Activated CD8-positive, alpha-beta memory T cell treated with anti-CD3 and anti-CD28 coated beads for 24 hours (primary cell): ENCODE data around the gene WDSUB1.

Experiments
- DNase-seq: peaks from one replicate; pipeline ENCODE4 v3.0.0-alpha.2; 2020

Gene WDSUB1

GRCh38 chr2:159265171-159265576, 21.3 kb downstream of the WDSUB1 start:
- DNase-seq, result no peak

- no peak for DNase-seq
These were observed 23.6 kb downstream of the WDSUB1 start for GRCh38 chr2:159262904-159263303.

GRCh38 chr2:159262226-159262625, 24.3 kb downstream of the WDSUB1 start:
- DNase-seq, result no peak

- no peak for DNase-seq
These were observed 30.3 kb downstream of the WDSUB1 start for GRCh38 chr2:159256159-159256558.

GRCh38 chr2:159252905-159253304, 33.6 kb downstream of the WDSUB1 start:
- DNase-seq, result no peak

GRCh38 chr2:159251296-159252173, 35.0 kb downstream of the WDSUB1 start:
- no peak for DNase-seq

GRCh38 chr2:159249990-159250715, 36.4 kb downstream of the WDSUB1 start:
- DNase-seq, result no peak

GRCh38 chr2:159246325-159246988, 40.0 kb downstream of the WDSUB1 start:
- no peak for DNase-seq

GRCh38 chr2:159243529-159243928, 43.0 kb downstream of the WDSUB1 start:
- DNase-seq, result no peak

- no peak for DNase-seq
These were observed 51.6 kb downstream of the WDSUB1 start for GRCh38 chr2:159234868-159235267.

- DNase-seq, result no peak
These were observed 53.9 kb downstream of the WDSUB1 start for GRCh38 chr2:159232456-159233170.

- no peak for DNase-seq
These were observed 56.2 kb downstream of the WDSUB1 start for GRCh38 chr2:159230145-159230877.

GRCh38 chr2:159229476-159230144, 56.9 kb downstream of the WDSUB1 start:
- DNase-seq, result no peak

- peak; percentile 44 for DNase-seq
These were observed 58.4 kb downstream of the WDSUB1 start for GRCh38 chr2:159228081-159228581.

- DNase-seq, result peak; percentile 40
These were observed 59.0 kb downstream of the WDSUB1 start for GRCh38 chr2:159227467-159227866.

GRCh38 chr2:159226608-159227385, 59.7 kb downstream of the WDSUB1 start:
- DNase-seq, result peak; percentile 43

GRCh38 chr2:159226059-159226461, 60.4 kb downstream of the WDSUB1 start:
- DNase-seq, result peak; percentile 60

GRCh38 chr2:159225025-159226016, 61.2 kb downstream of the WDSUB1 start:
- DNase-seq, result peak; percentile 26
